Gastrocnemius medialis (tissue), 4 donors: Measurements from ENCODE around the gene TNNT3. TPM values are rescaled to one million over a fixed set of nuclear protein-coding genes. Genes with fewer than 3 reads are reported as not detected.
A peak's percentile ranks its signal among the peaks of the same experiment; 100 is the strongest.

ENCODE experiments used
- ATAC-seq, 2 donors: fragments of 150-250 bp; one replicate each; pipeline ENCODE4 v1.9.1; 2016
- DNase-seq, 2 donors: peaks; one replicate each; pipeline ENCODE4 v3.0.0-alpha.2; 2019
- H3K27ac ChIP-seq, 4 donors: fragments of 200-600 bp; sonication (generic); 1 replicate in 1 of 4; 2 replicates in 3 of 4; pipeline ENCODE4 v1.5.1; 2016 to 2018; ENCODE audit warnings: mild to moderate bottlenecking in 2 of 4, moderate library complexity in 1 of 4
- H3K27me3 ChIP-seq, 3 donors: fragments of 200-600 bp; sonication (generic) in 2 of 3; 1 replicate in 1 of 3; 2 replicates in 2 of 3; pipeline versions ENCODE4 v1.5.1 to v1.6.0; 2016 to 2019; ENCODE audit warnings: mild to moderate bottlenecking in 1 of 3, moderate library complexity in 1 of 3
- H3K36me3 ChIP-seq, 2 donors: fragments of 200-600 bp; sonication (generic) in 1 of 2; one replicate each; pipeline ENCODE4 v1.5.1; 2017 to 2018
- H3K4me1 ChIP-seq, 2 donors: fragments of 200-600 bp; sonication (generic) in 1 of 2; one replicate each; pipeline ENCODE4 v1.5.1; 2016 to 2017; ENCODE audit warnings: mild to moderate bottlenecking in 2 of 2
- H3K4me3 ChIP-seq, 4 donors: fragments of 200-600 bp; sonication (generic) in 3 of 4; 1 replicate in 1 of 4; 2 replicates in 3 of 4; pipeline ENCODE4 v1.5.1; 2016 to 2019; ENCODE audit warnings: mild to moderate bottlenecking in 2 of 4
- H3K9me3 ChIP-seq, 3 donors: fragments of 200-600 bp; sonication (generic) in 2 of 3; 1 replicate in 1 of 3; 2 replicates in 2 of 3; pipeline ENCODE4 v1.5.1; 2016 to 2019
- POLR2A ChIP-seq, 2 donors: fragments of 450-650 bp; IDR thresholded peaks; one replicate each; pipeline ENCODE4 v1.6.1; 2017; ENCODE audit warnings: antibody characterized with exemption in 2 of 2, mild to moderate bottlenecking in 2 of 2, moderate library complexity in 2 of 2
- in situ Hi-C, 4 donors: fragments of 200-750 bp; cut with MboI; loops; one replicate each; pipeline versions ENCODE4 v1.15.0 to v1.8.0; 2017; ENCODE audit warnings: low sequenced_read_pairs in 4 of 4
- intact Hi-C: fragments of 100-400 bp; cut with DNase I; formaldehyde crosslinking; loops from one replicate; pipeline ENCODE4 v1.15.1; 2023; ENCODE audit warnings: low total_unique reads
- total RNA-seq, 4 donors: library from RNA; depleted of rRNA; stranded (reverse); fragments of >200 nt; gene quantifications; one replicate each; pipeline versions ENCODE4 v1.1.0 to v1.2.3, GENCODE V29; 2016
- TF ChIP-seq, protein P1 (sequence below), 5 experiments: fragments of 450-650 bp in 3 of 5; fragments of 200-600 bp in 2 of 5; sonication (generic) in 2 of 5; IDR thresholded peaks in 4 of 5; conservative IDR thresholded peaks in 1 of 5; 1 replicate in 4 of 5; 2 replicates in 1 of 5; pipeline ENCODE4 v1.5.1; 2016 to 2019; ENCODE audit warnings: antibody characterized with exemption in 5 of 5, mild to moderate bottlenecking in 3 of 5, moderate library complexity in 3 of 5

The TNNT3 gene
- total RNA-seq, 4 donors from 2014 or later = 1,260 to 3,441 (median 1,835) TPM

DNA sequence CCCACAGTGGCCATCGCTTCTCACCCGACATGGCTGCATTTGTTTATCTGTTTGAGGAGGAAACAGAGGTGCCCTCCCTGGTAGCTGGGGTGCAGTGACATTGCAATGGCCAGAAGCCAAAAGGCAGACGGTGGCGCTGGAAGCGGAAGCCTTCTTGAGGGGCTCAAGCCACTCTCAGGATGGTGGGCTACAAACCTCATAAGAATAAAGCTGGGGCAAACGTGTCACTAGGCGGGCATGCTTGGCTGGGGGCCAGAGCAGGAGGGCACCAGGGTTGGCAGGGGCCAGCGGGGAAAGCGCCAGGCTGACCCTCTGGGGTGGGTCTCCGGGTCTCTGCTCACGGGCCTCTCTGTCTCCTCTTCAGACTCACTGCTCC is 12.6 kb downstream of the TNNT3 start:
- intact Hi-C loops = no loop called here
- Histone ChIP-seq H3K4me3 (no peak overlapping the region), H3K4me1 (peaks cover 6 to 10% of the 10 kb centered on the region in 2 donors), H3K36me3 (peaks cover 0 to 11% of the 10 kb centered on the region in 2 donors), H3K27ac (peak overlapping the region; percentile 53 to 99 (median 84)), H3K27me3 (no peaks in the 10 kb centered on the region), H3K9me3 (no peaks in the 10 kb centered on the region)
- in situ Hi-C loops = no loop called here
- ATAC-seq (no peak), DNase-seq (no peak)
- no peak for TF ChIP-seq POLR2A (IDR thresholded peaks at IDR 0.05)
- TF ChIP-seq, protein P1, sequence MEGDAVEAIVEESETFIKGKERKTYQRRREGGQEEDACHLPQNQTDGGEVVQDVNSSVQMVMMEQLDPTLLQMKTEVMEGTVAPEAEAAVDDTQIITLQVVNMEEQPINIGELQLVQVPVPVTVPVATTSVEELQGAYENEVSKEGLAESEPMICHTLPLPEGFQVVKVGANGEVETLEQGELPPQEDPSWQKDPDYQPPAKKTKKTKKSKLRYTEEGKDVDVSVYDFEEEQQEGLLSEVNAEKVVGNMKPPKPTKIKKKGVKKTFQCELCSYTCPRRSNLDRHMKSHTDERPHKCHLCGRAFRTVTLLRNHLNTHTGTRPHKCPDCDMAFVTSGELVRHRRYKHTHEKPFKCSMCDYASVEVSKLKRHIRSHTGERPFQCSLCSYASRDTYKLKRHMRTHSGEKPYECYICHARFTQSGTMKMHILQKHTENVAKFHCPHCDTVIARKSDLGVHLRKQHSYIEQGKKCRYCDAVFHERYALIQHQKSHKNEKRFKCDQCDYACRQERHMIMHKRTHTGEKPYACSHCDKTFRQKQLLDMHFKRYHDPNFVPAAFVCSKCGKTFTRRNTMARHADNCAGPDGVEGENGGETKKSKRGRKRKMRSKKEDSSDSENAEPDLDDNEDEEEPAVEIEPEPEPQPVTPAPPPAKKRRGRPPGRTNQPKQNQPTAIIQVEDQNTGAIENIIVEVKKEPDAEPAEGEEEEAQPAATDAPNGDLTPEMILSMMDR (IDR thresholded peaks at IDR 0.05 in 4 of 5, conservative IDR thresholded peaks at IDR 0.05 in 1 of 5) = no peak

DNA sequence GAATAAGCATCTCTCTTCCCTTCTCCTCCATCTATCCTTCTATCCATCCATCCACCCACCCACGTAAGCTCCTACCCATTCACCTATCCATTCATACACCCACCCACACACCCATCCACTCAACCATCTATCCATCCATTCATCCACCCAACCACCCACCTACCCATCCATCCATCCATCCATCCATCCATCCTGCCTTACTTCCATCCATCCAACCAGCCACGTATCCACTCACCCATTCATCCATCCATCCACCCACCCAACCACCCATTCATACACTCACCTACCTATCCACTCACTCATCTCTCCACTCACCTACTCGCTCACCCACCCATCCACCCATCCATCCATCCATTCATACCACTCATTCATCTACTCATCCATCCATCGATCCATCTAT is 13.2 kb downstream of the TNNT3 start:
- in situ Hi-C loops = no loop called here
- no peaks in the 10 kb centered on the region for H3K9me3 ChIP-seq
- H3K27ac ChIP-seq = peak overlapping the region; percentile 53 to 99 (median 84)
- intact Hi-C loops = no loop called here
- H3K36me3 ChIP-seq = peaks cover 0 to 11% of the 10 kb centered on the region in 2 donors
- ATAC-seq (no peak), DNase-seq (no peak)
- H3K27me3 ChIP-seq = no peaks in the 10 kb centered on the region
- H3K4me3 ChIP-seq = no peak overlapping the region
- TF ChIP-seq, protein P1 (IDR thresholded peaks at IDR 0.05 in 4 of 5, conservative IDR thresholded peaks at IDR 0.05 in 1 of 5) = no peak
- no peak for TF ChIP-seq POLR2A (IDR thresholded peaks at IDR 0.05)
- H3K4me1 ChIP-seq = peaks cover 4 to 6% of the 10 kb centered on the region in 2 donors

DNA sequence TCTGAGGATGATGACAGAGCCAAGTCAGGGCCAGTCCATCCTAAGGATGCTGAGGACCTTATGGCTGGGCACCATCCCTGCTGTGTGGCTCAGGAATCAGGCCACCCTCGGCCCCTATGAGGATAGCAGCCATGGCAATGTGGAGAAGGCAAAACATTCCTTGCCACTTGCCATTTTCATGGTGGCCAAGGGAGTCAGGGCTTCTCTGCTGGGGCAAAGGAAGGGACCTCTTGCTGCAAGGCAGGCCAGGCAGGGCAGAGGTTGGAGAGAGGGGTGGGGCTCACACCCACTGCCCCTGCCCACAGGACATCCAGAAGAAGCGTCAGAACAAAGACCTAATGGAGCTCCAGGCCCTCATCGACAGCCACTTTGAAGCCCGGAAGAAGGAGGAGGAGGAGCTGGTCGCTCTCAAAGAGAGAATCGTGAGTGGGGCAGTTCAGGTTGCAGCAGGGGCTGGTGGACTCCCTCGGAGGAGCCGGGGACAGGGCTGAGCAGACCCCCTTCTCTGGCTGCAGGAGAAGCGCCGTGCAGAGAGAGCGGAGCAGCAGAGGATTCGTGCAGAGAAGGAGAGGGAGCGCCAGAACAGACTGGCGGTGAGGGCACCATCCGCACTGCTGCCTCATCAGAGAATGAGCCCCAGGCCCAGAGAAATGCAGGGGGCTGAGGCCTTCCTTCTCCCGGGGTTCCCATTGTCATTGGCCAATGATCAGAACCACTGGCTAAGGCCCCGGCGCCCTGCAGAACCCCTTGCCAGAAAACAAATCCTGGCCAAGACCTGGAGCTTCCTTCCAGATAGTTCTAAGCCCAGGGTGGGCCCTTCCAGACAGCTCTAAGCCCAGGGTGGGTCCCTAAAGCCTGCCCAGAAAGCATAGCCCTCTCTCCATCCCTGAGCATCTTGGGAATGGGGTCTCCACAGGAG is 14.2 kb downstream of the TNNT3 start:
- TF ChIP-seq, protein P1 (IDR thresholded peaks at IDR 0.05 in 4 of 5, conservative IDR thresholded peaks at IDR 0.05 in 1 of 5) = no peak
- TF ChIP-seq POLR2A (IDR thresholded peaks at IDR 0.05) = no peak
- Histone ChIP-seq H3K27me3 (no peaks in the 10 kb centered on the region), H3K27ac (peak overlapping the region in 3 of 4 donors; percentile 1 to 96 (median 78)), H3K9me3 (no peaks in the 10 kb centered on the region), H3K36me3 (peaks cover 0 to 11% of the 10 kb centered on the region in 2 donors), H3K4me3 (no peak overlapping the region), H3K4me1 (peaks cover 0 to 6% of the 10 kb centered on the region in 2 donors)
- ATAC-seq = no peak
- no peak for DNase-seq
- in situ Hi-C loops (no loop called here), intact Hi-C loops (loop anchor here (2.0 kb wide), 1 partner anchor 21 kb away; no protein-coding TSS in a partner anchor)

DNA sequence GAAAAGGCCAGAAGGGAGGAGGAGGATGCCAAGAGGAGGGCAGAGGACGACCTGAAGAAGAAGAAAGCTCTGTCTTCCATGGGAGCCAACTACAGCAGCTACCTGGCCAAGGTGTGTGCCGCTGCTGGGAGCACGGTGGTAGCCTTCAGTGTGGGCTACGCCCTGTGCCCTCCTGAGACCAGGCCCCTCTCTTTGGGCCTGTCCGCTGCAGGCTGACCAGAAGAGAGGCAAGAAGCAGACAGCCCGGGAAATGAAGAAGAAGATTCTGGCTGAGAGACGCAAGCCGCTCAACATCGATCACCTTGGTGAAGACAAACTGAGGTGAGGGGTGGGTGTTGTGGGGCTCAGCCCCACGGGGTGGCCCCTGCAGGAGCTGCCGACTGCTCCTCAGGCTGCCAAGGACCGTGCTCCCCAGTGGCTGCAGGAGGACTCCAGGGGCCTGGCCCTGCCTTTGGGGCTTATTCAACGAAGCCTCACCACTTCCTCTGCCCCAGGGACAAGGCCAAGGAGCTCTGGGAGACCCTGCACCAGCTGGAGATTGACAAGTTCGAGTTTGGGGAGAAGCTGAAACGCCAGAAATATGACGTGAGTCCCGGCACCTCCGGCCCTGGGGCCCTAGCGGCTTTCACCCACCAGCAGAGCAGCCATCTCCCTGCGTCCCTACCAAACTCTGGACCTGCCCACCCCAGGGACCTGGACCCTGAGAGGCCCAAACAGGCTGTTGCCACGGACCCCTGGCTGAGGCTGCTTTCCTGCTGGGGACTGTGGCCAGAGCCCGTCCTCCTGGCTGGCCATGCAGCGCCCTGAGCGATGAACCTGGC is 15.0 kb downstream of the TNNT3 start:
- Histone ChIP-seq H3K4me1 (peaks cover 0 to 6% of the 10 kb centered on the region in 2 donors), H3K4me3 (no peak overlapping the region), H3K27ac (peak overlapping the region in 2 of 4 donors; percentile 78 to 96), H3K27me3 (no peaks in the 10 kb centered on the region), H3K36me3 (peaks cover 0 to 11% of the 10 kb centered on the region in 2 donors), H3K9me3 (no peaks in the 10 kb centered on the region)
- in situ Hi-C loops = no loop called here
- TF ChIP-seq POLR2A (IDR thresholded peaks at IDR 0.05) = no peak
- TF ChIP-seq, protein P1 (IDR thresholded peaks at IDR 0.05 in 4 of 5, conservative IDR thresholded peaks at IDR 0.05 in 1 of 5) = no peak
- intact Hi-C loops = loop anchor here (2.0 kb wide), 1 partner anchor 22 kb away; no protein-coding TSS in a partner anchor
- no peak for DNase-seq
- no peak for ATAC-seq
